Activated CD4-positive, alpha-beta T cell treated with anti-CD3 and anti-CD28 coated beads, Interleukin-2, amount 10 ng/mL, durations not matched to agents 7 days and 5 days (primary cell): ENCODE measurements around the gene SLC48A1. TPM values are rescaled to one million over a fixed set of nuclear protein-coding genes. Genes with fewer than 3 reads are reported as not detected.

ENCODE experiments used
- CTCF ChIA-PET: fragments of 350-600 bp; sonication (Branson Sonifier 250); formaldehyde crosslinking; loops from one replicate; lab custom pipeline; 2021; ENCODE audit warnings: antibody characterized with exemption; lab: Charles Lee
- POLR2A ChIA-PET: fragments of 350-600 bp; sonication (Branson Sonifier 250); formaldehyde crosslinking; loops from one replicate; lab custom pipeline; 2021; ENCODE audit warnings: antibody characterized with exemption; lab: Charles Lee
- DNase-seq: peaks from one replicate; pipeline ENCODE4 v3.0.0-alpha.2; 2020
- H3K27ac Mint-ChIP-seq: one replicate; pipeline ENCODE4 v1.8.0; 2021; ENCODE audit warnings: mild to moderate bottlenecking, moderate library complexity, mixed read lengths
- H3K27me3 Mint-ChIP-seq: one replicate; pipeline ENCODE4 v1.8.0; 2021; ENCODE audit warnings: mixed read lengths
- H3K36me3 Mint-ChIP-seq: one replicate; pipeline ENCODE4 v1.8.0; 2021; ENCODE audit warnings: low read depth, mixed read lengths
- H3K4me1 Mint-ChIP-seq: one replicate; pipeline ENCODE4 v1.8.0; 2021; ENCODE audit warnings: mixed read lengths
- H3K4me3 Mint-ChIP-seq: one replicate; pipeline ENCODE4 v1.8.0; 2021; ENCODE audit warnings: mild to moderate bottlenecking, moderate library complexity, mixed read lengths
- H3K9me3 Mint-ChIP-seq: one replicate; pipeline ENCODE4 v1.8.0; 2021; ENCODE audit warnings: mixed read lengths
- total RNA-seq, 2 experiments: library from RNA; stranded (reverse); gene quantifications; one replicate each; pipeline ENCODE4 v1.2.3, GENCODE V29; 2021

SLC48A1 gene
- total RNA-seq, 2 experiments from 2014 or later: 7.9 to 9.1 TPM

DNA sequence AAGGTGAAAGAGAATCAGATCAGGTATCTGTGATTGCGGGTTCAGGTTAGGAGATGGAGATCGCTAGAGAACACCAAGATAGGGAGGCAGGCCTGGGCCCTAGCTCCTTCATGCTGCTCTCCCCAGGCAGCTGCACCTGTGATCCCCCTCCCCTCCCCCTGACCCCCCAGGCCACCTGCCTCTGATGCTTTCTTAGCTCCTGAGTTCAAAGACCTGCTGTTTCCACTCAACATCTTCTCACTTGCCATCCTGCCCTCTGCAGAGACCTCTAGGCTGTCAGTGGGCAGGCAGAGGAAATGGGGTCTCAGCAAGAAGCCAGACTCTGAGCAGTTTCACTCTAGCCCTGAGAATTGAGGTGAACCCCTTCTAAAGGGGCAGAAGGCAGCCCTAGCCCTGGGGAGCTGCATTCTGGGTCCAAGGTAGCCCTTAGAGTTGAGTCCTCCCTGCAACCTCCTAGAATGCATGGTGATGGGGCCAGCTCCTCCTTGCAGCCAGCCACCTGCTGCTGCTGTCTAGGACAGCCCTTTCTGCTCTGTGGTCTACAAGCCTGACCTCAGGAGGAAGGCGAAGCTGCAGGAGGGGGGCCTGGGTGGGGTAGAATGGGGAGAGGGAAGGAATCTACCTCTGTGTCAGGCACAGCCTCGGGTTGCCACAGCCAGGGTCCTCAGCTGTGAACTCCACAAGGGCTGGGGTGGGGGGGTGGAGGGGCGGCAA, 6.4 kb upstream of the SLC48A1 start:
- Mint-ChIP-seq H3K27ac (no peak overlapping the region), H3K9me3 (no peaks in the 10 kb centered on the region), H3K4me1 (peaks cover 15% of the 10 kb centered on the region), H3K4me3 (no peak overlapping the region), H3K27me3 (peaks cover 9% of the 10 kb centered on the region), H3K36me3 (no peaks in the 10 kb centered on the region)
- POLR2A ChIA-PET: interaction anchor here (0.6 kb wide), 1 partner anchor 32 kb away, joined by 3 read pairs; no protein-coding TSS in a partner anchor
- no peak for DNase-seq
- CTCF ChIA-PET: interaction anchor here (0.6 to 7.2 kb wide), 29 partner anchors 8 to 943 kb away, joined by 3 to 124 read pairs (median 4); partner anchors contain the start of genes ASB8, ENDOU and RAPGEF3

DNA sequence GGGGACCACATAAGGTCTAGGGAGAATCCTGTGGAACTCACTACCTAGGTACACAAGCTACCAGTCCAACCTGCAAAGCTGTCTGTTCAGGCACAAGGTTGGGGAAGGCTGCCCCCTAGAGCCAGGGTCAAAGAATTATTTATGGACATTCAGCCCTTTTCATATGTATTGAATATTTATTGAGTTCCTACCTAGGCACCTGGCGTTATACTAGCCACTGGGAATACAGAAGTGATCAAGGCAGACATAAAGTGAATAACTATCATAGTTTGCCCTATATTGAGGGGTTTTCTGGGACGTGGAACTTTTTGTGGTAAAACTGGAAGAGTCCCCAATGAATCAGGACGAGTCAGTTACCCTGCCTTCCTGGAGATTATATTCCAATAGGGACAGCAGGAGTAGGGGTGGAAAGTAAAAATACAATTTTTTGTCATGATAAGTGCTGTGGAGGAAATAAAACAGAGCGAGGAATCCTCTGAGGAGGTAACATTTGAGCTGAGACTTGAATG, 5.8 kb upstream of the SLC48A1 start:
- H3K4me1 Mint-ChIP-seq: peaks cover 15% of the 10 kb centered on the region
- no peak overlapping the region for H3K4me3 Mint-ChIP-seq
- ChIA-PET CTCF (interaction anchor here (0.6 to 7.2 kb wide), 31 partner anchors 9 to 942 kb away, joined by 3 to 124 read pairs (median 4); partner anchors contain the start of genes ENDOU and RAPGEF3), POLR2A (no interaction called here)
- H3K36me3 Mint-ChIP-seq: no peaks in the 10 kb centered on the region
- peak; percentile 81 for DNase-seq
- H3K27me3 Mint-ChIP-seq: peaks cover 13% of the 10 kb centered on the region
- H3K27ac Mint-ChIP-seq: no peak overlapping the region
- no peaks in the 10 kb centered on the region for H3K9me3 Mint-ChIP-seq

DNA sequence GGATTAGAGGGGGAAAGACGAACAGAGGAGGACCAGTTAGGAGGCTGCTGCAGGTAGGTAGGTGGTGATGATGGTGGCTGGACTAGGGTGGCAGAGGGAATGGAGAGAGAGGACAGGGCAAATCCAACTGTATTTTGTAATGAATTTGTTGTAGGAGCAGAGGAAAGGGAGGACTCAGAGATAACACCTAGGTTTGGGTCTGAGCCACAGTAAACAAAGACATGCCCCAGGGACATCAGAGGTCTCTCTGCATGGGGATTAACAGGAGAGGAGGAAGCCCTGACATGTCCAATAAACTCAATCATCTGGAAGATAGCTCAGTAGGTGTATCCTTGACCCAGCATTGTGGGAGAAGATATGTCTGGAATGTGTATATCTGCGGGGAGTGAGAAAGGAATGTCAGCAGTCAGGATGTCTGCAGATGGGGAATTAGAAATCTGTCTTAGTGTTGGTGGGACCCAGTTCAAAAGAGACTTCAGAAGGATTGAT, 4.7 kb upstream of the SLC48A1 start:
- H3K27me3 Mint-ChIP-seq: peaks cover 17% of the 10 kb centered on the region
- no peak overlapping the region for H3K4me3 Mint-ChIP-seq
- H3K9me3 Mint-ChIP-seq: no peaks in the 10 kb centered on the region
- H3K27ac Mint-ChIP-seq: no peak overlapping the region
- CTCF ChIA-PET: interaction anchor here (0.7 to 7.2 kb wide), 14 partner anchors 10 to 101 kb away, joined by 3 to 124 read pairs (median 5); partner anchors contain the start of gene RAPGEF3
- H3K36me3 Mint-ChIP-seq: no peaks in the 10 kb centered on the region
- POLR2A ChIA-PET: no interaction called here
- H3K4me1 Mint-ChIP-seq: peaks cover 18% of the 10 kb centered on the region
- no peak for DNase-seq

DNA sequence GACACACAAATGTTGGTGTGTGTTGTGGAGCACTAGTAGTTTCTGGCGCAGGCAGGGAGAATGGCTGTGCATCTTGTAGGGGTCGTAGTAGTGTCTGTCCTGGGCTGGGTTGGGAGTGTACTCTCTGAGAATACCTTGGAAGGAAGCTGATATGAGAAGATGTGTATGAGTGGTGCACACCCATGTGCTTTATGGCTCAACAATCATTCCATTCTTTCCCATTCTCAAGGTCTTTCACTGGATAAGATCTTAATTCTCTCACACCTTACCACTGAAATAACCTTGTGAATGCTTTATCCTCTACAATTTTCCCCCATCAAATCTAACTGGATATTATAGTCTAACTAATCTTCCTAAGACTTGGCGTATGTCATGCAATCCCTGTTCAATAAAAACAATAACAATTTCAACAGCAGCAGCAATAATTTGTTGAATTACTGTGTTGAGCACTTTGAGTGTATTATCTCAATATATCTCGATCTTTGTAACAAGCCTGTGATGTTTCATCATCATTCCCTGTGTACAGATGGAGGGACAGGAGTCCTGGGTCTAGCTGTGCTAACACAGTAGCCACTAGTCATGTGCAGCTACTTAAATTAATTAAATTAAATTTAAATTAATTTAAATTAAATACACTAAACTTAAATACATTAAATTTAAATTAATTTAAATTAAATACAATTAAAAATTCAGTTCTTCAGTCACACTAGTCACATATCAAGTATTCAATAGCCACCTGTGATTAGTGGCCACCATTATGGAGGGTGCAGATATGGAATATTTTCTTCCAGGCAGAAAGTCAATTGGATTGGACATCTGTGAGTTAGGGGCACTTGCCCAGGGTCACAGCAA, 3.6 kb upstream of the SLC48A1 start:
- ChIA-PET CTCF (interaction anchor here (1.2 to 7.2 kb wide), 6 partner anchors 10 to 62 kb away, joined by 3 to 124 read pairs (median 22); partner anchors contain the start of gene RAPGEF3), POLR2A (no interaction called here)
- Mint-ChIP-seq H3K36me3 (no peaks in the 10 kb centered on the region), H3K27me3 (peaks cover 17% of the 10 kb centered on the region), H3K9me3 (no peaks in the 10 kb centered on the region), H3K27ac (no peak overlapping the region), H3K4me1 (peaks cover 26% of the 10 kb centered on the region), H3K4me3 (no peak overlapping the region)
- DNase-seq: no peak

DNA sequence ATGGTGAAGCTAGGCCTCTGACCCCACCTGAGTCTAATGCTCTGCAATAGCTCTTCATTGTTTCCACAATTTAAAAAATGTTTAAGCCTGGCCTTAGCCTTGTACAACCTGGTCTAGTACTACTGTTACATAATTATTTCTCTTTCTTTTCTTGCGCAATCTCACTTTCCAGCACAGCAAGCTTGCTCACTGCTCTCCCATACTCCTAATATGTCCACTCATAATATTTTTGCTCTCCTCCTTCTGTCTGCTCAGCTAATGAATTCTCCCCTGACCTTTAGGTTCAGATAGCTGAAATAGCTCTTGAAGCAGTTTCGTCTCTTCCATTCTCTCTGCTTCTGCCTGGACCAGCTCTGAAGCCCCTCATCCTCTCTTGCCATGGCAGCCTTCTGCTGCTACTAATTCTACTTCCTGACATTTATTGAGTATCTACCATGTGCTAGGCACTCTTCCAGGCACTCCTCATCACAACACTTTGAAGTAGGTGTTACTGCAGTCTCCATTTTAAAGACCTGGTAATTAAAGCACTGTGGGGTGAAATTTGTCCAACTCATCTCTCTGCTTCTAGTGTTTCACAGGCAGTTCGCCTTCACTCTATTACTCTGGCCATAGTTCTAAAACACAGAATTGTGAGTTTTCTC, 2.8 kb upstream of the SLC48A1 start:
- H3K27me3 Mint-ChIP-seq: peaks cover 17% of the 10 kb centered on the region
- H3K27ac Mint-ChIP-seq: no peak overlapping the region
- POLR2A ChIA-PET: no interaction called here
- no peak overlapping the region for H3K4me3 Mint-ChIP-seq
- peaks cover 31% of the 10 kb centered on the region for H3K4me1 Mint-ChIP-seq
- CTCF ChIA-PET: interaction anchor here (1.1 to 7.2 kb wide), 6 partner anchors 9 to 52 kb away, joined by 3 to 124 read pairs (median 8); partner anchors contain the start of gene RAPGEF3
- H3K9me3 Mint-ChIP-seq: no peaks in the 10 kb centered on the region
- no peak for DNase-seq
- H3K36me3 Mint-ChIP-seq: no peaks in the 10 kb centered on the region

DNA sequence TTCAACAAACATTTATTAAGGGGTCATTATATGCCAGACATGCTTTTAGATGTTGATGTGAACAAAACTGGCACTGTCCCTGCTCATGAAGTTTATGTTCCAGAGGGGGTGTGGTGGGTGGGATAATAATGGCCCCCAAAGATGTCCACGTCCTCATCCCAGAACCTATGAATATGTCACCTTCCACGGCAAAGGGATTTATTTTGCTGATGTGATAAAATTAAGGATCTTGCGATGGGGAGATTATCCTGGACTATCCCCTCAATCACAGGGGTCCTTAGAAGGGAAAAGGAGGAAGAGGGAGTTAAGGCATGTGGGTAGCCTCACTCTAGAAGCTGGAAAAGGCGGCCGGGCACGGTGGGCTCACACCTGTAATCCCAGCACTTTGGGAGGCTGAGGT, 1.7 kb upstream of the SLC48A1 start:
- DNase-seq: no peak
- H3K27ac Mint-ChIP-seq: no peak overlapping the region
- H3K9me3 Mint-ChIP-seq: no peaks in the 10 kb centered on the region
- ChIA-PET POLR2A (no interaction called here), CTCF (interaction anchor here (0.5 to 7.2 kb wide), 8 partner anchors 8 to 67 kb away, joined by 3 to 124 read pairs (median 5); partner anchors contain the start of gene RAPGEF3)
- H3K4me1 Mint-ChIP-seq: peaks cover 37% of the 10 kb centered on the region
- peaks cover 15% of the 10 kb centered on the region for H3K27me3 Mint-ChIP-seq
- no peaks in the 10 kb centered on the region for H3K36me3 Mint-ChIP-seq
- H3K4me3 Mint-ChIP-seq: no peak overlapping the region

DNA sequence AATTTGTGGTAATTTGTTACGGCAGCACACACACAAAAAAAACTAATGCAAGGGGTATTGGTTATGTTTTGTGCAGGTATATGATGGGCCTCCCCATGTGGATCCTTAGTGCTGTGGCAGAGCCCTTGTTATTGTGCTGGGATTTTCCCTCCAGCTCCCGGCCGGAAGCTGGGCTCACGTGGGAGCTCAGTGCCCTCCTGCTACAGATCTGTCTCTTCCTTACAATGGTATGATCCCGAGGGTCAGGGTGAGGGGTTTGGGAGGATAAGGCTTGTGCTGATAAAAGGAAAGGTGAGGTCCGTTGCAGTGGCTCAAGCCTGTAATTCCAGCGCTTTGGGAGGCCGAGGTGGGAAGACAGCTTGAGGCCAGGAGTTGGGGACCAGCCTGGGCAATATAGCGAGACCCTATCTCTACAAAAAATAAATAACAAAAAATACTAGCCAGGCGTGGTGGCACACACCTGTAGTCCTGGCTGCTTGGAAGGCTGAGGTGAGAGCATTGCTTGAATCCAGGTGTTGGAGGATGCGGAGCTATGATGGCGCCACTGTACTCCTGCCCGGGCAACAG, 861 bp upstream of the SLC48A1 start:
- Mint-ChIP-seq H3K4me3 (peak overlapping the region; percentile 78), H3K36me3 (no peaks in the 10 kb centered on the region), H3K27me3 (peaks cover 15% of the 10 kb centered on the region), H3K9me3 (no peaks in the 10 kb centered on the region), H3K4me1 (peaks cover 39% of the 10 kb centered on the region), H3K27ac (peak overlapping the region; percentile 68)
- ChIA-PET POLR2A (no interaction called here), CTCF (interaction anchor here (0.6 to 2.8 kb wide), 6 partner anchors 17 to 66 kb away, joined by 4 to 15 read pairs (median 5); partner anchors contain the start of gene ENDOU)
- no peak for DNase-seq

DNA sequence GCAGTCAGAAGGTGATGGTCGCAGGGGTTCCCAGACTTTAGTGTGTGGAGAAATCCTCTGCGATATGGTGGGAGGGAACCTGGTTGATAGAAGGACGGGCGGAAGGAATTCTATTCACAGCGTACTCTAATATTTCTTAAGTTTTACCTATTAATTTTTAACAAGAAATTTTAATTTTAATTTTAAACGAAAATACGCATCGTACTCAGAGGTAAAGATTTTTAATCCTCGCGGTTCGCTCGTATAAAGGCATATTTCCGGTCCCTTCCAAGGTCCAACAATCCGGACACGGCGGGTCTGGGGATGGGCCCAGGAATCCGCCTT, 338 bp upstream of the SLC48A1 start:
- ChIA-PET POLR2A (no interaction called here), CTCF (interaction anchor here (1.3 to 2.8 kb wide), 4 partner anchors 9 to 66 kb away, joined by 3 to 15 read pairs (median 4); no protein-coding TSS in a partner anchor)
- Mint-ChIP-seq H3K9me3 (no peaks in the 10 kb centered on the region), H3K4me3 (peak overlapping the region; percentile 78), H3K4me1 (peaks cover 36% of the 10 kb centered on the region), H3K36me3 (no peaks in the 10 kb centered on the region), H3K27ac (peak overlapping the region; percentile 68), H3K27me3 (peaks cover 9% of the 10 kb centered on the region)
- DNase-seq: no peak

DNA sequence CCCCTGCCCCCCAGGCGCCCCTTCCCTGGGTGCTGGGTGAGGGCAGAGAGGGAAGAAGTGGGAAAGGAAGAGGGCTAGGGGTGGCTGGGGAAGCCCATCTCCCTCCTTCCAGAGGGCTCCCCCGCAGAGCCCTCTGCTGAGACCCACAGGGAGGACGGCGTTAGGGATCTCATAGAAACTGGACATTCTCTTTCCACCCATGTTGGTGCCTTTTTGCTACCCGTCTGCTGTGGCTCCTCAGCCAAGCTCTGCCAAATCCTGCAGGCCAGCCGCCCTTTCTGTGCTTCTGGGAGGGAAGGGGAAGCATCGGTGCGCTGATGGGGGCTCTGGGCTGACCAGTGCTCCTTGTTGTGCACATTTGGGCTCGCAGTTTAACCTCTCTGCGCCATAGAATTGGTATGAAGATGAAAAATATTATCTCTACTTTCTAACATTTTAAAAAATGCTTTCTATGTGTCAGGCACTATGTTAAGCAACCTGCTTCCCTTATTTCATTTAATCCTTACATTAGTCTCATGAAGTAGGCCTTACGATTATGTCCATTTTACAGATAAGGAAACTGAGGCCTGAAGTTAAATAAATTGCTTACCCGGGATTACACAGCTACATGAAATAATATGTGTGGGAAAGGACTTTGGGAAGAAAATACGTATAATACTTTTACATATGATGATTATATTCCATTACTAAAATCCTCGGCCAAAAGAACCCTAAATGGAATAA, 981 bp downstream of the SLC48A1 start:
- CTCF ChIA-PET: interaction anchor here (1.0 to 2.8 kb wide), 5 partner anchors 8 to 64 kb away, joined by 3 to 15 read pairs (median 7); partner anchors contain the start of gene RAPGEF3
- DNase-seq: no peak
- Mint-ChIP-seq H3K4me1 (peaks cover 43% of the 10 kb centered on the region), H3K36me3 (no peaks in the 10 kb centered on the region), H3K27me3 (peaks cover 9% of the 10 kb centered on the region), H3K4me3 (peak overlapping the region; percentile 88), H3K9me3 (no peaks in the 10 kb centered on the region), H3K27ac (peak overlapping the region; percentile 80)
- POLR2A ChIA-PET: no interaction called here

DNA sequence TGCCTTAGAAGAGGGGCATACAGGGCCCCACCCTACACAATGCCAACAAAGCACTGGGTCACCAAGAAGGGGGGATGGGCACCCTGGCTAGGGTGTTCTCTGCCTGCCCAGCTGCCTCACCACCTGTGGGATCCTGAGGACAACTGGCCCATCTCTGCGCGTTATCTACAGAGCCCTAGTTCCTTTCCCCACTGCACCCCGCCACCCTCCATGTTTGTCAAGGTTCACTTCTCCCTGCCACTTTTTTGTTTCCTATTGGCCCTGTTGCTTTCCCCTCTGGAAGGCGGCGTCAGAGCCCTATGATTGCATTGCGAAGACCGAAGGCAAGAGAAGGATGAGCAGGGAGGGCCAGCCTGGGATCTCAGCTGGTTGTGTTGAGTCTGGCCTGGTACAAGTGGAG, 1.6 kb downstream of the SLC48A1 start:
- no peak for DNase-seq
- Mint-ChIP-seq H3K36me3 (no peaks in the 10 kb centered on the region), H3K9me3 (no peaks in the 10 kb centered on the region), H3K4me3 (peak overlapping the region; percentile 88), H3K27ac (no peak overlapping the region), H3K27me3 (peaks cover 9% of the 10 kb centered on the region), H3K4me1 (peaks cover 49% of the 10 kb centered on the region)
- CTCF ChIA-PET: interaction anchor here (1.0 to 2.7 kb wide), 5 partner anchors 17 to 63 kb away, joined by 3 to 8 read pairs (median 6); partner anchors contain the start of gene RAPGEF3
- POLR2A ChIA-PET: no interaction called here
